GM18873 (cell line): ENCODE measurements around the gene CWC27.

ENCODE experiments used
- ATAC-seq: cut with Tn5 transposase; IDR thresholded peaks from one replicate; pipeline ENCODE4 v1.9.1; 2021; ENCODE audit warnings: mild to moderate bottlenecking, moderate library complexity, moderate number of reproducible peaks; ENCODE audit not compliant: unreplicated experiment, low FRiP score

The CWC27 gene

DNA sequence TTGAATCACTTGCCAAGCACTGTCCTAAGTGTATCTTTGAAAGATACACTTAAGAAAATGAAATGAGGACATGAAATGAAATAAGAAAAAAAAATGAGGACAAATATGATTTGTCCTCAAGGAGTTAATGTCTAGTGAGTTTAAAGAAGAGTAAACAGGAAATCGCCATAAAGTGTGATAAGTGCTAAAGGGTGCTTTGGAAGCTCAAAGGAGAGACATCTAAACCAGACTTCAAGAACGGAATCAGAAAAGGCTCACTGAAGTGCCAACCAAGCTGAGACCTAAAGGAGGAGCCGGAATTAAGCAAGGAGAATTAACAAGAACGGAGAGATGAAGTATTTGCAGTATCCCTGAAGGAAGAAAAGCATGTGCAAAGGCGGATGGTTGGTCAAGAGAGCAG lies 200.8 kb downstream of the CWC27 start:
- no peak for ATAC-seq

DNA sequence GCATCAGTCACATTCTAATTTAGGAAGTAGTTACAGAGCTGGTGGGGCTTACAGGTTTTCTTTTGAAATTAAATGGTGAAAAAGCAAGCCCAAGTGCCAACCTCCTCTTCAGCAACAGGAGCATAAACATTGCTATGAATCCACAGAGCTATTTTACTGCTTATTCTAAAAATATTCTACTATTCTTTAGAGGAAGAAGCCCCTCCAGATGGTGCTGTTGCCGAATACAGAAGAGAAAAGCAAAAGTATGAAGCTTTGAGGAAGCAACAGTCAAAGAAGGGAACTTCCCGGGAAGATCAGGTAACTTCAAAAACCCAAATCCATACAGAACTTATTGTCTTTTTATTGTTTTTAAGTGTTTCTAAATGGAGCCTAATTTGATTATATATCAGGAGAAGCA lies 202.8 kb downstream of the CWC27 start:
- ATAC-seq, result no peak

- ATAC-seq, result no peak
Measured at GRCh38 chr5:64971990-64972389, 203.3 kb downstream of the CWC27 start.

GRCh38 chr5:64972591-64972990 lies 203.9 kb downstream of the CWC27 start:
- no peak for ATAC-seq

GRCh38 chr5:64973215-64973614 lies 204.5 kb downstream of the CWC27 start:
- no peak for ATAC-seq

GRCh38 chr5:64977779-64978178 lies 209.0 kb downstream of the CWC27 start:
- no peak for ATAC-seq

- no peak for ATAC-seq
Measured at GRCh38 chr5:64978546-64978945, 209.8 kb downstream of the CWC27 start.

DNA sequence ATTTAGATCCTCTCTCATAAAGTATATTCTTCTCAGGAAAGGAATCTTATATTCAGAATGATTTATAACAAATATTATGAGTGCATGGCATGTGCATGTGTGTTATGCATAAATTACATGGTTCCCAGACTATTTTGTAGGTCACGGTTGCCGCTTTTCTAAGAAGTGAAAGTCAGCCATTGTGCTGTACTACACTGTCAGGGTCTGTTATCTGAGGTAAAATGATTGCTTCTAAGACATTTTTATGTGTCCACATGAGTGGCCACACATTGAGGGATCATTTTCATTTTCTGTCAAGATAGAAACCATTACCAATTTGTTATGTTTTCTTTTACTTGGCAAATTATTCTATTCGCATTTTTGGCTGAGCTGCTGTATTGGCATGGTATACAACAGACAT lies 210.8 kb downstream of the CWC27 start:
- no peak for ATAC-seq

DNA sequence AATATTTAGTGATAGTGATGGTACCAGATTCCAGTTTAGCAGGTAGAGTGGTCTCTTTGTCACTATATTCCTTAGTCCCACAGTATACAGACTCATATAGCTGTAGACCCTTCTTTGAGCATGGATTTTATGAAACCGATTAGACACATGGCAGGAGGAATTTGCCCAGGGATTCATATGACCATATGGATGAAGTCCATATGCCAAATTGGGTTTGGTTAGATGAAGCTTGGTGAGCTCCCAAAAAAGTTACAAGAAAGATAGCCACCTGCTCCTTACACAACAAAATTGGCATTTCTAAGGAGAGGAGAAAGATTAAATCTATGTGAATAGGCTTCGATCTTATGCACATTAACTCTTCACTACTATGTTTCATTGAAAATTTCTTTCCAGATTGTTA lies 211.4 kb downstream of the CWC27 start:
- ATAC-seq, result no peak

DNA sequence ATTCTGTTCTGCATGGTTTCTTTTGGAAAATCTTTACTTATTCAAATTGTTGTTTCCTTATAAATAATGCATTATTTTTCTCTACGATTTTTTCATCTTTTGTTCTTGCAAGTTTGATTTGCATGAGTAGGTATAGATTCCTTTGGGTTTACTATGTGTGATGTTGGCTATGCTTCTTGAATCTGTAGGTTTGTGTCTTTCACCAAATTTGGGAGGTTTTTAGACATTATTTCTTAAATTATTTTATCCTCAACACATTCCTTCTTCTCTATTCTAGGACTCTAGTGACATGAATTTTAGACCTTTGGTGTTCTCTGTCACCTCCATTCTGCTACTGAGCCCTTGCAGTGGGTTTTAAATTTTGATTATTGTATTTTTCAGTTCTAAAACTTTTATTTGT lies 219.0 kb downstream of the CWC27 start:
- ATAC-seq, result no peak

GRCh38 chr5:65009207-65009606 lies 240.5 kb downstream of the CWC27 start:
- no peak for ATAC-seq

DNA sequence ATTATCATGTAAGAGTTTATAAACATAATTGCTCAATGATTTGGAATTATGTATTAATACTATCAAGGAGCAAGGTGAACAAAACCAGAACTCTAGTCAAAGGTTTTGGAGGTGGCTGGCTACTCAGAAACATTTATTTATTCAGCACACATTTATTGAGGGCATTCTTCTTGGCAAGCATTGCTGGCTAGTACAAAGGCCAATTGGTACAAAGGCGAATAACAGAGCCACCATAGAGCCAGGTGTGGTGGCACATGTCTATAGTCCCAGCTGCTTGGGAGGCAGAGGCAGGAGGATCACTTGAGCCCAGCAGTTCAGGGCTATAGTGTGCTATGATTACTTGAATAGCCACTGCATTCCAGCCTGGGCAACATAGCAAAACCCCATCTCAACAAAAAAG lies 242.1 kb downstream of the CWC27 start:
- ATAC-seq, result no peak

- no peak for ATAC-seq
Measured at GRCh38 chr5:65012301-65012892, 243.7 kb downstream of the CWC27 start.

GRCh38 chr5:65013166-65013565 lies 244.4 kb downstream of the CWC27 start:
- ATAC-seq, result no peak

GRCh38 chr5:65014769-65015168 lies 246.0 kb downstream of the CWC27 start:
- no peak for ATAC-seq

- ATAC-seq, result no peak
Measured at GRCh38 chr5:65015767-65016166, 247.0 kb downstream of the CWC27 start.

GRCh38 chr5:65017636-65018035 lies 248.9 kb downstream of the CWC27 start:
- no peak for ATAC-seq

DNA sequence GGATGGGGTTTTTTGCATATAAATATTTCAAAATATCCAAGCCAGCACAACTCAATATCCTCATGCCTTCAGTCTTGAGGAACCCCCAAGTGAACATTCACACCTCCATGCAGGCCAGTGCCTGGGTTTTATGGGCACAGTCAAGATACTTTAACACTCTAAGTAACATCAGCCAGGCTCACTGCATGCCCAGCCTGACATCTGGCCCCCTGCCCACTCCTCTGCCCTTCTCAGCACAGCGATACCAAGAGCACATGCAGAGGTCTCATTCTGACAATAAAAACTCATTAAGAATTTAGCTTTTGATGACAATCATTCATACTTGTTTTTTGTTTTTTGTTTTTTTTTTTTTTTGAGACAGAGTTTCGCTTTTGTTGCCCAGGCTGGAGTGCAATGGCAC lies 250.0 kb downstream of the CWC27 start:
- ATAC-seq, result no peak

DNA sequence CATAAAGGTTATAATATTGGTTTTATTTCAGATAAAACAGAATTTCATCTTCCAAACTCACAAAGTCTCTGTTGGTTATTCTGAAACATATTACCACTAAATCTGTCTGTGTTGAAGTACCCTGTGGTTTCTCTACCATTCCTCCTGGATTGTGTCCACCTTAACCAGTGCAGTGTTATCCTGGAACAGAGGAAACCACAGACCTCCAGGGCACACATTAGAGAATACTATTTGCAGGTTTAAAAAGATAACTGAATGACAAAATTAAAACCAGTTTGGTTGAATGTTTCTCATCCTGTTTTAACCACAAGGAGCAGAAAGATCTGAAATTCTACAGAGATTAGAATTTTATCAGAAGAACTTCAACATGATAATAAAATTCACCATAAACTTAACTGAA lies 251.8 kb downstream of the CWC27 start:
- no peak for ATAC-seq

DNA sequence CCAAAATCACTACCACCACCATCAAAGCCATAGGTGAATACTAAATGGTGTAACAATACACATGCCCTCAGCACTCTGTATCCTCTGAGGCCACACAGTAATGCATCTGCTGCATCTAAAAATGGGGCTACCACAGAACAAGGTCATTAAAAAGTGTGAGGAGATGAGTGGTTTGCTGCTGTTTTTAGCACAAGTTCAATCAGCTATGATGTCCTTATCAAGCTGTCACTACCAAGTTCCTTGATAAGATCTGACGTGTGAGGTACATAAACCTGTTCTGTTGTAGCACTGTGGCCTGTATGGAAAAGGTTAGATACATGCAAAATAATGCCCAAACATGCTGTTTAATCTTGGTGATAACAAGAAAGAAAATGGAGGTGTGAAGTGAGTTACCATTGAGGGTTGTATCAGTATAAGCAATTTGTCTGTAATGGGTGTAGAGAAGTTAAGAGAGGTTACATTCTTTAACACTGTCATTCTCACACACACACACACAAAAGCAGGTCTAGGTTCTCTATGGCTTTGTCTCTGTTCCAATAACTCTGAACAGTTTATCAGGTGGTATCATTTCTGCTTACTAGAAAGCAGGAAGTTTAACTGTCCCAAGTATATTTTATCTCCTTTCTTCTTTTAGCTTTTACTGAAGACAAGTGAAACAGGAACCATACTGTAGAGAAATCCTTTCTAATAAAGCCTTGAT lies 252.9 kb downstream of the CWC27 start:
- ATAC-seq, result no peak

DNA sequence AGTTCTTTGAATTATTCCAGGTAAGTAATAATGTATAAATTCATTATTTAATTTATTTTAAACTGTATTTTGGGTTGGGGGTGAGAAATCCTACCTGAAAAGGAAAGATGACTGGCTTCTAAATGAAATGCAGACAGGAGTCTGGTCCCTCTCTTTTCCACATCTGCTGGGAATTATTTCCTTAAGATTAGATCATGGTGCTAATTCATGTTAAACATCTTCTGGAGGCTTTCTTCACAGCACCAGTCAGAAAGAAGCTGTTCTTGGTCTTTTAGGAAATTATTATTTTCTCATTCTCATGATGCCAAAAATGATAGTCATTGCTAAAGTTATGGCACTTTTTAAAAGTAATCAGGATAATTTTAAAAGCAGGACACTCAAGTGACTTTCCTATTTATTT lies 254.2 kb downstream of the CWC27 start:
- ATAC-seq, result no peak

GRCh38 chr5:65024681-65025080 lies 256.0 kb downstream of the CWC27 start:
- ATAC-seq, result no peak
